Muscle of arm (tissue), 12 donors: ENCODE measurements around the gene RASGRF2. TPM values are rescaled to one million over a fixed set of nuclear protein-coding genes. Genes with fewer than 3 reads are reported as not detected.

Experiments
- DNase-seq: peaks from one replicate; pipeline ENCODE4 v3.0.0-alpha.2; 2013
- polyA plus RNA-seq, 12 donors: library from polyadenylated mRNA; unstranded; fragments of 120-200 nt; gene quantifications; one replicate each; pipeline ENCODE4 v1.2.1, GENCODE V29; 2013; ENCODE audit not compliant: insufficient read length in 12 of 12

The RASGRF2 gene
- polyA plus RNA-seq, 12 donors, result 0.48 to 3.7 (median 0.84) TPM; not detected in 2

DNA sequence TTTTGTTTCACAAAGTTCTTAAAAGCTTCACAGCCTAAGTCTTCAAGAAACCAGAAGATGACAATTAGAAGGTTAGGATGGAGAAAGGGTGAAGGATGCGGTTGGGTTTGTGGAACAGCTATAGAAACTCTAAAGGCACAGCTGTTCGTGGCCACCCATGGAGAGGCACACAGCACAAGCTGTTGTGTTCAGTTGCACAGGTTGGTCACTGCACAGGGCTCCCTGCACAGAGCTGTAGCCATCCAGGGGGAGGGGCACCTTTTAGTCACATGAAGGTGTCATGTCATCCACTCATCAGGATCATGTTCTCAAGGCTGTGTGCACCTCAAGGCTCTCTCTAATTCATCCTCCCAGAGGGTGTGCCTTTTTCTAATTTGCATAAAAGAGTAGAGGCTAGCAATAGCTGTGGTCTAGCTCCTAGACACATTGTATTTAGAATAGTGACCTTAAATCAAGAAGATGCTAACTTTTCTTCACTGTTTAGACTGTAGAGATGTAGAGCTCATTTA, 5.0 kb upstream of the RASGRF2 start:
- no peak for DNase-seq

DNA sequence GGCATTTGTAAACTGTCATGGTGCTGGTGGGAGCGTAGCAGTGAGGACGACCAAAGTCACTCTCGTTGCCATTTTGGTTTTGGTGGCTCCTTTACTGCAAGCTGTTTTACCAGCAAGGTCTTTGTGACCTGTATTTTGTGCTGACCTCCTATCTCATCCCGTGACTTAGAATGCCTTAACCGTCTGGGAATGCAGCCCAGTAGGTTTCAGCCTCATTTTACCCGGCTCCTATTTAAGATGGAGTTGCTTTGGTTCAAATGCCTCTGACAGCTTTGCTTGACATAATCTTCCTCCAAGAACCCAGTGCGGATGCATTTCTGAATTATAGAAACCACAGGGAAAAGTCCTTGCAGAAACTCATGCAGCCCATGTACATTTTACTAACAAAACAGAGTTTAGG, 3.9 kb upstream of the RASGRF2 start:
- DNase-seq, result no peak

DNA sequence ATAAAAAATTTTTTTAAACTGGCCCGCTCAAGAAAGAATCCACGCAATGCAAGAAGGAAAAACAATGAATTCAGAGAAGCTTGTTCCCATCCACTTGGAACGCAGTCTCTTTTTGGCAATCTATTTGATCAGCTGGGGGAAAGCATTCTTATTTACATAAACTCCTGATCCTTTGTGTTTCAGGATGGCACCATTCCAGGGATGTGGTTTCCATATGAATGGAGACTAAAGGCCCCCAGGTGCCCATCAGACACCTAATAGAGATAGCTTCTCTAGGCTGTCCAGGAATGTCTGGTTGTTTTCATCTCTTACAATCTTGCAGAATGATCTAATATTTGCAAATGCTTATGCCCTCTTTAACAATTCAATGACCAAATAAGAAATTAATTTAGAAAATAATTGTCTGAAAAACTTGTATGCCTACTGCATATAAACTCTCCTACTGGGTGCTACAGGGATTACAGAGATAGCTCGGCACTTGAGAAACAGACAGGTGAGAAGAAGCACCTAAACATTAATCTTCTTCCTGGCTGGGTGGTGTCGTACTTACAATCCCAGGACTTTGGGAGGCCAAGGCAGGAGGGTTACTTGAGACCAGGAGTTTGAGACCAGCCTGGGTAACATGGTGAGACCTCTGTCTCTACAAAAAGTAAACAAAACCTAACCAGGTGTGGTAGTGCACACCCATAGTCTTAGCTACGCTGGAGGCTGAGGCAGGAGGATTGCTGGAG, 3.0 kb upstream of the RASGRF2 start:
- DNase-seq, result no peak

DNA sequence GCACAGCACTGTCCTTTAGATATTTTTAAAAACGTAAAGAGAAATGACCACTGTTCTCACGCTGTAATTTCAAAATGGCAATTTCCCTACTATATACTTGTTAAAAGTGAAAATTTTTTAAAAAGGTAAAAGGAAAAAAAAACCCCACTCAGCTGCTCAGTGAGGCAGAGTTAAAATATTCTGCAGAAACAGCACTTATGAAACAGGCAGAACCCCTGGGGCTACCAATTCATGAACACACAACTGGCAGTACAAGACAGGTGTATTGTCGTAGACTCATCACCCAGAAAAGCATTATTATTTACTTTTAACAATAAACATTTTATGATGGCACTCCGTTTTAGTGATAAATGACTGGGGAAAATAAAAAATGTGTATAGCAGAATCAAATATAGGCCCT, 1.5 kb upstream of the RASGRF2 start:
- no peak for DNase-seq

DNA sequence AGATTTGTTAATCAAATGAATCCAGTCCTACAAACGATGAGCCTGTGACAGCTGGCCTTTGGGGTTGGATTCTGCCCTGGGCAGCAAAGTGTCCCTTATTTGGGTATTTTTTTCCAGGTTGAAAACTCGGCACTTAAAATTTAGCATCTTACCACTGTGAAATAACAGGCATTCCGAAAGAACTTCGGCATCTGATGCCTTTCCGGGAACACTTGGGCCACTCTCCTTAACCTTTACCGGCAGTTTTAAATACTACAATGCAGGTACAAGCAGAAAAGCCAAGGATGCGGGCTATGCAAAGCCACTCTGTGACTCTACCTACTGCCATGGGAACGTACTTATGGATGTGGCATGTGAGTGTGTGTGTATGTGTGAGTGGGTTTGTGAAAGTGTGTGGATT, 1.0 kb upstream of the RASGRF2 start:
- no peak for DNase-seq

DNA sequence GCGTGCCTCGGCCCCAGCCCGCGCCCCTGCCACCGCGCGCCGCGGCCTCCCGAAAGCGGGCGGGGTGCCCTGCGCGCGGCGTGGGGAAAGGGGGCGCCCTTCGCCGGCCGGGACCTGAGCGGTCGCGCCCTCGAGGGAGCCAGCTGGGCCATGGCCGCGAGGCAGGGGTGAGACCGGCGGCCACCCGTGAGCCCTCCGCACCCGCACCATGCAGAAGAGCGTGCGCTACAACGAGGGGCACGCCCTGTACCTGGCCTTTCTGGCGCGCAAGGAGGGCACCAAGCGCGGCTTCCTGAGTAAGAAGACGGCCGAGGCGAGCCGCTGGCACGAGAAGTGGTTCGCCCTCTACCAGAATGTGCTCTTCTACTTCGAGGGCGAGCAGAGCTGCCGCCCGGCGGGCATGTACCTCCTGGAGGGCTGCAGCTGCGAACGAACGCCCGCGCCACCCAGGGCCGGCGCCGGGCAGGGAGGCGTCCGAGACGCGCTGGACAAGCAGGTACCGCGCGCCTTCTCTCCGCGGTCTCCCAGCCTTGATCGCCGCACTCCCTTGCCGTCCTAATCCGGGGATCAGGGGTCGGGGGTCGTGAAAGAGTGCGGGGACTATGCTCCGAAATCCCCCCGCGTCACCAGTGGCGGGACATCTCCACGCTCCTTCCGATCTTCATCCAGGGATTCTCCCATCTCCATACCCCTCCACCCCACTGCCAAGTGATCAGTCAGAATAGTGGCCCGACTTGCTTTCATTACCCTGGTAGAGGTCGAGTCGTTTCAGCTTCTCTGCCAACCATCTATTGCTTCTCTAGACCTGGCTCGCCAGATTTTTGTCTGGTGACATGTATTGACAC, 590 bp downstream of the RASGRF2 start:
- DNase-seq, result no peak

DNA sequence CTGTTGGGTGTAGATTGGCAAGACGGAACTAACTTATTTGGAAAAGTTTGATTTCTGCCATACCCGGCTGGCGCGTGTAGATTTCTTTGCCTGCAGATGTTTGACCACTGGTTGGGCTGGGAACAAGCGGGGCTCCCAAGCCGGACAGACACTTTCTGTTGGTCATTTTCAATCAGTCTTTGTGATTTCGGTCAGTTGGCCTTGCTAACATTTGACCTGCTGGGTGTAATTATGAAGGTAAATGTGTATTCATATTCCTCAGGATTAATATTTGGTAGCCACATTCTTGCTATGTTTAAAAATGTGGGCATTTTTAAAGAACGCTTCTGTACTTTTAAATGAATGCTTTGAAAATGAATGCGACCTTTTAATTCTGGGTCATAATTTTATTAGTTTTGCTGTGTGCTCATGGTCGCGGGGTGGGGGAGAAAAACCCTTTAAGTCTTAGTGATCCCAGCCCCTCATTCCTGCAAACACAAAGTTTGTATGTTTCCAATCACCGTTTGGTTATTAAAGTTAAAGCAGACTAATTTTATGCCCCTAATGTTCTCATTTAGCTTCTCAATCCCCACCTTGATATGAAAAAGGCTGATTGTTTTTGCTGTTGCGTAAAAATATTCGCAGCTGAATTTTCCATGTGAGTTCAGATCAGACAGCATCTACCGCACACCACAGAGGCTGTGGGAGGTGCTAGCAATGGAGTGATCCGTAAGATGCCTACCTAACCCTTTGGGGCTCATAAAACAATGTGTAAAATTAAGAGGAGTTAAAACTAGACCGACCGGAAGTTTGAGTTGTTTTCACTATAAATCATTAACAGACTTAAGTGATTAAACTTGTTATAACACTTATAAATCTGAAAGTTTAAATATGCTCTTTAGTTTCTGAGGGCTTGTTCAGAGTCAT, 1.5 kb downstream of the RASGRF2 start:
- DNase-seq, result no peak

DNA sequence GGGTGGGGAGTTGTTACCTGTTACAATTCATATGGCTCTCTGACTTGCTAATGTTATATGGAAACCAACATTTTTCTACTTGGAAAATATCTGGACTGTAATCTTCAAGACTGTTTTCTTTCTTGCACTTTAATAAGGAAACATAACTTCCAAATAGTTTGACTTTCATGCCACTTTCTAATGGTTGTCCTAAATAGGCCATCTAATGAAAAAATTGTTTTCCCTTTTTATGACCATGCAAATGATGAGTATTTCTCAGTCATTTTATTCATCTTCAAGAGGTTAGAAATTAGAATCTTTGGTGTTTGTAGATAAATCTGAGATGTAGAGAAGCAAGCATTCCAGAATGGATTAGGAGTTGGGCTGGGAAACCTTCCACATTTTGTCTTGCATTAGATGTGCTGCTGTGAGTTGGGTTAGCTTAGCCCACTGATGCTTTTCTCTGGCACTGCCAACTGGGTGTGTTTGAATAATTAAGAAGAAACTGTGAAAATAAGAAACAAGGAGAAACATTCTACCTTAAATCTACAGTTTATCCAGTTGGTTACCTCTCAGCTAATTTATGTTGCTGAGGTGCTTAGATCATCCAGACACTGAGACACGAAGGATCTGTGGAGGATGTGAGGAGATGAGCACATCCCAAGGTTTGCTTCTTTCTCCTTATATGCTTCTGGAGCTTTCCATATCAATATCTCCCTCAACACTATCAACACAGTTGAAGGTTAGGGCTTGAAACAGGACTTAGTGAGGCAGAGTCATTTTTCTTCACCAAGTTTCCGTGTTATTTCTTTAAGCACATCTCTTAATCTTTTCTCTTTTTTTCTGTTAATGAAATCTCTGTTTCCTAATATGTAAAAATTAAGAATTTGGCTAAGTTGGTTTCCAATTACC, 2.7 kb downstream of the RASGRF2 start:
- no peak for DNase-seq

DNA sequence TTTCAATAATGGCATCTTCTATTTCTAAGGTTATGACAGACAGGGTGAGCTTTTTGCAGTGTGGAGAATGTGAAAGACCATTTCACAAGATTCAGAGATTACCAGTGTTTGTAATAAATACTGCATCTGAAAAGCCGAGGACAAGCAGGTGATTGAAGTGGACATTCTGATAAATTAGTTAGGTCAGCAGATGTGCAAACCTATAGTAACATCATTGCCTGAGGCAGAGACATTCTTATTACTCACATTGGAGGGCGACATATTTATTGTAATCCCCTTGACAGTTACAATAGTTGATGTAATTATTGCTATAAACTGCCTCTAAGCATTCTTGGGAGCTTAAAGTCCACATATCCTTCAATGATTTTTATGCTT, 3.3 kb downstream of the RASGRF2 start:
- DNase-seq, result no peak

DNA sequence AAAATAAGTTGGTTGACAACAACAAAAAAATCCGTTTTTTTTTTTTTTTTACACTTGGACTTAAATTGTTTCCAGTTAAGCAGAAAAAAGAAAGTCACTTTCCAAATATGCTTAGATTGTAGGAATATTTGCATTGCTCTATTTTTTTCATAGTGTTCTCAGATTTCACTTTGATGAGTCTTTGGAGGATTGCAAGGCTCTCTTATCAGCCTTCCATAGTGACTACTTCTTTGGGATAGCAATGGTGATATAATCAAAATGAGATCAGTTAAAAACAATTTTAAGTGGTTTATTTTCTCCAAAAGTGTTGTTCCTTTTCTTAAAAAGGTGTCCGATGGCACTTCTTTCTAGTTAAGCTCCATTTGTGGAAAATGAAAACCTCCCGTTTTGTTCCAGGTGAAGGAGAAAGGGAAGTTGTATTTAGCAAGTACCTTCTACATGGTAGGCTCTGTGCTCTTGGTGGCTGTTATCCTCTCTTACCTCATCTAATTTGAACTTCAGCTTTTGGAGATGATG, 3.9 kb downstream of the RASGRF2 start:
- no peak for DNase-seq

DNA sequence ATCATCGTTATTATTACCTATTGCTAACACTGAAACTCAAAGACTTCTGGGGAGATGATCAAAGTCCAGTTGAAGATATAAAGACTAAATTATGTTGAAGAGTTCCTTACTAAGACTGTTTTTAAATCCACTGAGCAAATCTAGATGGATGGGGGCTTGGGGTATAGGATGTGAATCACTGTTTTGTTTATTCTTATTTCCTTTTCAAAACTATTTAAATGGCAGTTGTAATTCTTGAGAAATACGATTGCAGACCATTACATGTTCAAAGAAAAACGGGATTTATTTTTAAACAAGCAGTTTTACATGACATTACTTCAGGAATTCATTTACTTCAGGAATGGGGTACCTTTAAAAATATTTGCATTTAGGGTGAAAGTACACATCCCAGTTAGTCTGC, 4.3 kb downstream of the RASGRF2 start:
- no peak for DNase-seq

DNA sequence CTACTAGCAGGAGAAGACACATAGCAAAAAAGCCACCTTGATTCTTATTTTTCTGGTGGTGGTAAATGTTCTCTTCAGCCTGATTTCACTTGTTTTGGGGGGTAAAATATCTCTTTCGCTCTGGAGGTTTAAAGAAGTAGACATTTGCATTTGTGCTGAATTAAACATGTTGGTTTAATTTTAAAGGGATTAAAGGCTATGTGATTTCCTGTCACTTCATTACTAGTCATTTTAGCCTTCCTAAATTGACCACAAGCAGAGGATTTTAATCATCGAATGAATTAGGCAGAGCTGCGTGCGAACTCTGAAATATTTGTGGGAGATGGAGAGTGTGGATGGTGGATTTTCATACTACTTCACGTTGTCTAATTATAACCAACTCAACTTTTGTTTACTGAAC, 4.8 kb downstream of the RASGRF2 start:
- DNase-seq, result no peak

DNA sequence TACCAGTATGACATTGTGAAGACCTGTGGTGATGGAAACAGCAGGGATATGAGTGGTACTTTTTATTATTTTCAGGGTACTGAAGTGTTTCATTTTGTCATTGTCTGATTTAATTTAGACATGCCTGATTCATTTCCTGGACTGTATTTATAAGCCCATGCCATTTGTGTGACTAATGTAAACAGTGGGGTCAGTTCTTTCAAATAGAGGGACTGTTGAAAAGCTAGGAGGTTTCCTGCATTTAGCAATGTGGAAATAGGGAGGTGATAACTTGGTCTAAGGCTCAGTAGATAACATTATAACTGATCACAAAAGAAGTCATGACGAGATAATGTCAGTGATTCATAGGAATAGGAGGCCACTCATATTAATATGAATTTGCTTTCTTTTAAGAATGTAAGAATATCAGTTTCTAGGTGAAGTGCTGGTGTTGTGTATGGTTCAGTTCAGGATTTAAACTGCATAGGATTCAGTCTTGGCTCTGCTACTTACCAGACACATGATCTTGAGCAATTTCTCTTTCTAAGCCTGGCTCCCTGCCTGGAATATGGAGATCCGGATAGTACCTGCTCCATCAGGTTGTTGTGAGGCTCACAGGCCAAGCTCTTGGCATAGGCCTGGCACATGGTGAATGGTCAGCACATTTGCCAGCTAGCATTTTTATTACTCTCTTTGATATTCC, 7.5 kb downstream of the RASGRF2 start:
- DNase-seq, result no peak

DNA sequence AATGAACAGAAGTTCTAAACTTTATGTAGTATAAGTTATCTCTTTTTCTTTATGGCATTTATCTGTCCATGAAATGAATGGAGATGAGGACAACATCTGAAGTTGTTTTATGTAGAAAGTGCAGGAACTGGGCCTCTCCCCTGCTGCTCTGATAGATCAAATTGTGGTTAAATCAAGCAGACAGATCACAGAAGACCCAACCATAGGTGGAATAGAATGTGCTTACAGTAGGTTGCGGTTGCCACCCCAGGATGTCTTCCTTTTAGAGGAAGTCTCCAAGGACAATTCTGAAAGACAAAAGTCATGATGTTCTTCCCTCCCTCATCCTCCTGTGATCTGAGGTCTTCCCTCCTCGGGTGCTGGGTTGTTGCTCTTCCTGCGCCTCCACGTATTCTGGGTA, 12.9 kb downstream of the RASGRF2 start:
- DNase-seq, result no peak

DNA sequence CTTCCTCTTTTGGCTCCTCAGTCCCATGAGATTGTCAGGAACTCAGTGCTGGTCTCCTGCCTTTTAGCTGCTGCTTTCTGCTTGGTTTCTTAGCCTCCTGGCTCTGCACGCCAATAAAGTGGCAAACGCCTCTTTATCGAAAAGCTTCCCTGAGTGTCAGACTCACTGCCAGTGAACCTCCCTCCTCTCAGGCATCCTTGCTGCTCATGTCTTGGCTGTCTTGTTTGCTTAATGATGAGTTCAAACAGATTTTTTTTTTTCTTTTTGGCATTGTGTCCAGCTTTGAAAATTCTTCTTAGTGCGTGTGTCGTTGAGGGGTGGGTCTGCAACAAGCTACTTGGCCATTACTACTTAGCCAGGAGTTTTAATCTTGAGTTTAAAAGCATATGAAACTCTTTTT, 14.9 kb downstream of the RASGRF2 start:
- no peak for DNase-seq

DNA sequence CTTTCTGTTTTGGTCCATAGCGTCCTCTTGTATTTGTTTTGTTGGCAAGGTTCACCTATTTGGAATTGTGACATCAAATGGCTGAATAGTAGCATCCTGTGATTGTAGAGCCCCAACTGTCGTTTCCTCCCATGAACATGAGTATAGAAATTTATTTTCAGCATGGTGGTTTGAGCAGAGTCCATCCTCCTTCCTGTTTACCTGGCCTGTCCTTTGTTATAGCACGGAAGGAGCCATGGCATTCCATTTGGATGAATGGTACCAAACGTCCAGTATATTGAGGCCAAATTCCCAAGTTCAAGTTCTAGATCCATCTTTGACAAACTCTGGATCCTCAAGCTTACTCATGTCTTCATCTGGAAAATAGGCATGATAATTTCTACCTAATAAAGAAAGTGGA, 16.8 kb downstream of the RASGRF2 start:
- no peak for DNase-seq

DNA sequence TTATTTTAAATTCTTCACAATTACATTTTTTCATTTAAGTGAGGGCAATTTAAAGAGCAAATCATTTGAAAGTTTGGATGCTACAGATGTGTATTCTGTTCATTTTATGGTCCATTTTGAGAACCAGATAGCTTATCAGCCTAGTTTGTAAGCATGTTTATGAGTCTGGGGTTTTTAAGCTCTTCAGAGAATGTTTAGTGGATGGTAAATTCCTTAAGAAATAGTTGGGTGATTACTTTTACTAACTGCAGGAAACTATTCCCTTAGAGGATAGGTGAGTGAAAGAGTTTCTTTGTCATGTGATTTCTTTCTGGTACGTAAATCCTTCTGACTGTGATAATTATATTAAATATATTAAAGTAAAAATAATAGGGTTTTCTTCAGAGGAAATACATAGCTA, 17.6 kb downstream of the RASGRF2 start:
- DNase-seq, result no peak

DNA sequence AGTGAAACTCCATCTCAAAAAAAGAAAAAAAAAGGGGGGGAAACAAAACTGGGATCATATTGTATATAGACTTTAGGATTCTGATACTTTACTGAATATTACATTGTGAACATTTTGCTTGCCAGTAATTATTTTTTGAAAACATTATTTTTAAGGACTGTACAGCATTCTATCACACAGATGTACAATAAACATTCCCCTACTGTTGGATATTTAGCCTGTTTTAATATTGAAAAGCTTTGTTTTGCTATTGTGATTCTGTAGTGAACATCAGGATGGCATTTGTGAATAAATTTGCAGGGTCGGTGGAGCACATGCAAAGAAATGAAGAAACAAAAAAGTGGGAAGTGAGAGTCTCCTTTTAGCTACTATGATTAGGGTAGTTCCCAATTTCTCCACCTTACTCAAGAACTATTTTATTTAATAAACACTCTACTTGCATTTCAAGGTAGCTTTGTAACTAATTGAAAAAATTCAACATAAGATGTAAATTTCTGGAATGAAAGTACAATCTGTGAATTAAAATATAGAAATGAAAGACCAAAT, 18.7 kb downstream of the RASGRF2 start:
- DNase-seq, result no peak

DNA sequence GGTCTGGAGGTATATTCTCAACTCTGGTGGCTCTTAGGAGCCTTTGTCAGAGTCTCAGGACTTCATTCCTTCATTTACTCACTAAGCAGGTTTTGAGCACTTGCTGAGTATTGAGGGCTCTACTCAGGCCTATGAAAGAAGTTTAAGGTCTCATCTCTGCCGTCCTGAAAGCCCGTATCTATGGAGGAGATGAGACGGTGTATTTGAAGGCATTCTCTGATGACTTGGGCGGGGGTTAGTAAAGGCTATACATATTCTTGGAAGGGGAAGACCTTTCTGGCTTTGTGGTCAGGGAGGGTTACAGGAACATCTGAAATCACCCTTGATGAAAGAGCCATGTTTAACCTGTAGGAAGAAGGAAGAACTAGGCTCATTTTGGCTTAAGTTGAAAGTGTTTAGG, 21.9 kb downstream of the RASGRF2 start:
- no peak for DNase-seq
